ENCODE measurements around the gene POU2AF1.

The POU2AF1 gene

GRCh38 chr11:111344032-111344431, 35.0 kb downstream of the POU2AF1 start:
- no peak for TF ChIP-seq FOXP2 (optimal IDR thresholded peaks at IDR 0.05; ENCODE audit: control extremely low read depth, extremely low read length, insufficient read depth)
- Histone ChIP-seq H3K36me3 (ENCODE audit: insufficient read depth, low read length) (no peaks in the 10 kb centered on the region; the same call in 1 of the 2 replicates), H3K27ac (no peak overlapping the region), H3K9me3 (ENCODE audit: low read depth, low read length) (peaks cover 4% of the 10 kb centered on the region; the same call in 1 of the 2 replicates), H3K9ac (ENCODE audit: insufficient read length) (no peak overlapping the region), H3K4me3 (no peak overlapping the region)
- DNase-seq (ENCODE audit: low read depth, low spot score), result no peak

GRCh38 chr11:111342329-111342728, 36.7 kb downstream of the POU2AF1 start:
- no peak for TF ChIP-seq POLR2AphosphoS5 (IDR thresholded peaks at IDR 0.05; ENCODE audit: borderline replicate concordance, low read depth, low read length)
- TF ChIP-seq EZH2 (IDR thresholded peaks at IDR 0.05), result no peak
- TF ChIP-seq FOXP2 (optimal IDR thresholded peaks at IDR 0.05; ENCODE audit: control extremely low read depth, extremely low read length, insufficient read depth), result no peak
- Histone ChIP-seq H3K9me3 (ENCODE audit: low read depth, low read length) (peaks cover 4% of the 10 kb centered on the region; the same call in 1 of the 2 replicates), H3K4me3 (no peak overlapping the region), H3K27ac (no peak overlapping the region), H3K9ac (ENCODE audit: insufficient read length) (no peak overlapping the region), H3K36me3 (ENCODE audit: insufficient read depth, low read length) (no peaks in the 10 kb centered on the region; the same call in 1 of the 2 replicates)
- DNase-seq (ENCODE audit: low read depth, low spot score), result no peak

- no peaks in the 10 kb centered on the region; the same call in 1 of the 2 replicates for H3K36me3 ChIP-seq (ENCODE audit: insufficient read depth, low read length)
- no peak overlapping the region for H3K27ac ChIP-seq
- H3K9ac ChIP-seq (ENCODE audit: insufficient read length), result no peak overlapping the region
- H3K4me3 ChIP-seq, result no peak overlapping the region
- peaks cover 4% of the 10 kb centered on the region; the same call in 1 of the 2 replicates for H3K9me3 ChIP-seq (ENCODE audit: low read depth, low read length)
- no peak for TF ChIP-seq EZH2 (IDR thresholded peaks at IDR 0.05)
- TF ChIP-seq FOXP2 (optimal IDR thresholded peaks at IDR 0.05; ENCODE audit: control extremely low read depth, extremely low read length, insufficient read depth), result no peak
- no peak for TF ChIP-seq POLR2AphosphoS5 (IDR thresholded peaks at IDR 0.05; ENCODE audit: borderline replicate concordance, low read depth, low read length)
- no peak for DNase-seq (ENCODE audit: low read depth, low spot score)
These were observed 39.2 kb downstream of the POU2AF1 start for GRCh38 chr11:111339758-111340388.

GRCh38 chr11:111336582-111337256, 42.4 kb downstream of the POU2AF1 start:
- H3K9me3 ChIP-seq (ENCODE audit: low read depth, low read length), result peaks cover 4% of the 10 kb centered on the region; the same call in 1 of the 2 replicates
- no peaks in the 10 kb centered on the region; the same call in 1 of the 2 replicates for H3K36me3 ChIP-seq (ENCODE audit: insufficient read depth, low read length)
- no peak overlapping the region for H3K9ac ChIP-seq (ENCODE audit: insufficient read length)
- TF ChIP-seq POLR2AphosphoS5 (IDR thresholded peaks at IDR 0.05; ENCODE audit: borderline replicate concordance, low read depth, low read length) (no peak; the same call in 1 of the 2 replicates), EZH2 (IDR thresholded peaks at IDR 0.05) (no peak), FOXP2 (optimal IDR thresholded peaks at IDR 0.05; ENCODE audit: control extremely low read depth, extremely low read length, insufficient read depth) (no peak)
- peak overlapping the region; percentile 56 for H3K4me3 ChIP-seq
- DNase-seq (ENCODE audit: low read depth, low spot score), result peak; percentile 88
- H3K27ac ChIP-seq, result peak overlapping the region; percentile 38; the same call in 1 of the 2 replicates

GRCh38 chr11:111336062-111336461, 43.0 kb downstream of the POU2AF1 start:
- TF ChIP-seq FOXP2 (optimal IDR thresholded peaks at IDR 0.05; ENCODE audit: control extremely low read depth, extremely low read length, insufficient read depth) (no peak), EZH2 (IDR thresholded peaks at IDR 0.05) (no peak), POLR2AphosphoS5 (IDR thresholded peaks at IDR 0.05; ENCODE audit: borderline replicate concordance, low read depth, low read length) (no peak)
- H3K9ac ChIP-seq (ENCODE audit: insufficient read length), result no peak overlapping the region
- DNase-seq (ENCODE audit: low read depth, low spot score), result no peak
- H3K36me3 ChIP-seq (ENCODE audit: insufficient read depth, low read length), result no peaks in the 10 kb centered on the region; the same call in 1 of the 2 replicates
- peak overlapping the region; percentile 56 for H3K4me3 ChIP-seq
- H3K9me3 ChIP-seq (ENCODE audit: low read depth, low read length), result peaks cover 4% of the 10 kb centered on the region; the same call in 1 of the 2 replicates
- H3K27ac ChIP-seq, result peak overlapping the region; percentile 38; the same call in 1 of the 2 replicates

GRCh38 chr11:111335549-111335948, 43.5 kb downstream of the POU2AF1 start:
- TF ChIP-seq POLR2AphosphoS5 (IDR thresholded peaks at IDR 0.05; ENCODE audit: borderline replicate concordance, low read depth, low read length), result no peak
- no peak for TF ChIP-seq FOXP2 (optimal IDR thresholded peaks at IDR 0.05; ENCODE audit: control extremely low read depth, extremely low read length, insufficient read depth)
- TF ChIP-seq EZH2 (IDR thresholded peaks at IDR 0.05), result no peak
- peak overlapping the region; percentile 30 for H3K4me3 ChIP-seq
- peak overlapping the region; percentile 32; the same call in 1 of the 2 replicates for H3K27ac ChIP-seq
- no peak overlapping the region for H3K9ac ChIP-seq (ENCODE audit: insufficient read length)
- DNase-seq (ENCODE audit: low read depth, low spot score), result no peak
- H3K36me3 ChIP-seq (ENCODE audit: insufficient read depth, low read length), result no peaks in the 10 kb centered on the region; the same call in 1 of the 2 replicates
- peaks cover 4% of the 10 kb centered on the region; the same call in 1 of the 2 replicates for H3K9me3 ChIP-seq (ENCODE audit: low read depth, low read length)

- H3K4me3 ChIP-seq, result no peak overlapping the region
- no peaks in the 10 kb centered on the region for H3K36me3 ChIP-seq (ENCODE audit: insufficient read depth, low read length)
- no peak for DNase-seq (ENCODE audit: low read depth, low spot score)
- H3K27ac ChIP-seq, result no peak overlapping the region; the same call in 1 of the 2 replicates
- TF ChIP-seq FOXP2 (optimal IDR thresholded peaks at IDR 0.05; ENCODE audit: control extremely low read depth, extremely low read length, insufficient read depth) (no peak), POLR2AphosphoS5 (IDR thresholded peaks at IDR 0.05; ENCODE audit: borderline replicate concordance, low read depth, low read length) (no peak), EZH2 (IDR thresholded peaks at IDR 0.05) (no peak)
- H3K9me3 ChIP-seq (ENCODE audit: low read depth, low read length), result no peaks in the 10 kb centered on the region
- no peak overlapping the region for H3K9ac ChIP-seq (ENCODE audit: insufficient read length)
These were observed 44.3 kb downstream of the POU2AF1 start for GRCh38 chr11:111334532-111335502.
